ENCODE results near the gene PDE4B. TPM values are rescaled to one million over a fixed set of nuclear protein-coding genes. Genes with fewer than 3 reads are reported as not detected.

Gene PDE4B
- total RNA-seq, 1 experiment from 2014 or later, result 3.3 TPM

DNA sequence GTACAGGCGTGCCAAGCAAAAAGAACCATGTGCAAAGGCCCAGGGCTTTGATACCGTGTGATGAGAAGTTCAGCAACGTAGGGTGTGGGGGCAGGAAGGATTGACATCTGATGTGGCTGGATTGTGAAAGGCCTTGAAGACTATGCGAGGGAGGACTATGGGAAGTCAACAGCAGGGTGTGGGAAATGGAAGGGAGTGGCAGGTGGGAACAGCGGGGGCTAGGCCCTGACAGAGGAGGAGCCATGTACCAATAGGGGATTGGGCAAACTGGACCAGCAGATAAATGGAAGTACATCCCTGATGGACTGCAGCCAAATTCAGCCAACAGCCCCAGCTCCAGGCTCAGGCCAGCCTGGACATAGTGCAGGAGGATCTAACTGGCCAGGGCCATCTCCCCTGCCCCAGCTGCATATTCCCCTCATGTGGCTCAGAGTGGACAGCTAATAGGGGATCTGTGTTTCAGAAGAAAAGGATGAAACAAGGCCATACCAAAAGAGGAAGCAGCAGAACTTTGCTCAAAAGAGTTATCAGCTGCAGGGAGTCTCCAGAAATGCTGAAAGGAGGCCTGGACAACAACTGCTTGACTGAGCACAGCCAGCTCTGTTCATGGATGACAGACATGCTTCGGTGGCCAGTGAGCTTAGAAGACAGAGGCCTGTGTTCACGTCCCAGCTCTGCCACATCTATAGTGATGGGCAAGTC lies 601.0 kb downstream of the PDE4B start:
- Mint-ChIP-seq H3K27ac (ENCODE audit: low read depth, unreplicated experiment) (no peak overlapping the region), H3K9me3 (ENCODE audit: unreplicated experiment) (peaks cover 9% of the 10 kb centered on the region), H3K4me1 (ENCODE audit: insufficient read depth, unreplicated experiment) (no peaks in the 10 kb centered on the region), H3K4me3 (ENCODE audit: unreplicated experiment) (no peak overlapping the region), H3K27me3 (ENCODE audit: insufficient read depth, unreplicated experiment) (no peaks in the 10 kb centered on the region), H3K36me3 (ENCODE audit: insufficient read depth, unreplicated experiment) (no peaks in the 10 kb centered on the region)
- BruUV-seq (replicated peaks), result no TSS peak
- no peak for DNase-seq (ENCODE audit: unreplicated experiment)
- ChIA-PET POLR2A (no interaction called here), CTCF (interaction anchor here (0.6 kb wide), 1 partner anchor 90 kb away, joined by 3 read pairs; no protein-coding TSS in a partner anchor)
- intact Hi-C loops (cut with micrococcal nuclease), result no loop called here
- TF ChIP-seq, protein P1, sequence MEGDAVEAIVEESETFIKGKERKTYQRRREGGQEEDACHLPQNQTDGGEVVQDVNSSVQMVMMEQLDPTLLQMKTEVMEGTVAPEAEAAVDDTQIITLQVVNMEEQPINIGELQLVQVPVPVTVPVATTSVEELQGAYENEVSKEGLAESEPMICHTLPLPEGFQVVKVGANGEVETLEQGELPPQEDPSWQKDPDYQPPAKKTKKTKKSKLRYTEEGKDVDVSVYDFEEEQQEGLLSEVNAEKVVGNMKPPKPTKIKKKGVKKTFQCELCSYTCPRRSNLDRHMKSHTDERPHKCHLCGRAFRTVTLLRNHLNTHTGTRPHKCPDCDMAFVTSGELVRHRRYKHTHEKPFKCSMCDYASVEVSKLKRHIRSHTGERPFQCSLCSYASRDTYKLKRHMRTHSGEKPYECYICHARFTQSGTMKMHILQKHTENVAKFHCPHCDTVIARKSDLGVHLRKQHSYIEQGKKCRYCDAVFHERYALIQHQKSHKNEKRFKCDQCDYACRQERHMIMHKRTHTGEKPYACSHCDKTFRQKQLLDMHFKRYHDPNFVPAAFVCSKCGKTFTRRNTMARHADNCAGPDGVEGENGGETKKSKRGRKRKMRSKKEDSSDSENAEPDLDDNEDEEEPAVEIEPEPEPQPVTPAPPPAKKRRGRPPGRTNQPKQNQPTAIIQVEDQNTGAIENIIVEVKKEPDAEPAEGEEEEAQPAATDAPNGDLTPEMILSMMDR (IDR thresholded peaks at IDR 0.05; ENCODE audit: unreplicated experiment), result no peak

DNA sequence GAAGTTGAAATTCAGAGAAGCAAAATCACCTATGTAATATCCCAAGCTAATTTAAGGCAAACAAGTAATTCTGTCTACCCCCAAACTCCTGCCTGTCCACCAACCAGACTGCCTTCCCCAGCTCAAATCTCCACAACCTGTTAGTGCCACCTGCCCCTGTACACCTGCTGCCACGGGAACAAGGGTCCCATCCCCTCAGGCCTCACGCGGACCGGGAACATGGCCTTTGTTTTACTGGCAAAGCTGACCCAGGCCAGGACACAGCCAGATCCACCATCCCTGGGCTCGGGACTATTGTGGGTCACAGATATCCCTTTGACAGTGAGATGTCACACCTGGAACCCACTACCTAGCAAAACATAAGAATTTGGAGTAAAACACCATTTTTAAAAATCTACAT lies 601.9 kb downstream of the PDE4B start:
- Mint-ChIP-seq H3K36me3 (ENCODE audit: insufficient read depth, unreplicated experiment) (no peaks in the 10 kb centered on the region), H3K4me1 (ENCODE audit: insufficient read depth, unreplicated experiment) (no peaks in the 10 kb centered on the region), H3K4me3 (ENCODE audit: unreplicated experiment) (no peak overlapping the region), H3K9me3 (ENCODE audit: unreplicated experiment) (peaks cover 5% of the 10 kb centered on the region), H3K27ac (ENCODE audit: low read depth, unreplicated experiment) (no peak overlapping the region), H3K27me3 (ENCODE audit: insufficient read depth, unreplicated experiment) (no peaks in the 10 kb centered on the region)
- ChIA-PET CTCF (interaction anchor here (0.6 to 2.4 kb wide), 3 partner anchors 43 to 152 kb away, joined by 3 to 12 read pairs (median 6); no protein-coding TSS in a partner anchor), POLR2A (no interaction called here)
- no peak for DNase-seq (ENCODE audit: unreplicated experiment)
- intact Hi-C loops (cut with micrococcal nuclease), result no loop called here
- BruUV-seq (replicated peaks), result no TSS peak
- TF ChIP-seq, protein P1 (IDR thresholded peaks at IDR 0.05; ENCODE audit: unreplicated experiment), result no peak

DNA sequence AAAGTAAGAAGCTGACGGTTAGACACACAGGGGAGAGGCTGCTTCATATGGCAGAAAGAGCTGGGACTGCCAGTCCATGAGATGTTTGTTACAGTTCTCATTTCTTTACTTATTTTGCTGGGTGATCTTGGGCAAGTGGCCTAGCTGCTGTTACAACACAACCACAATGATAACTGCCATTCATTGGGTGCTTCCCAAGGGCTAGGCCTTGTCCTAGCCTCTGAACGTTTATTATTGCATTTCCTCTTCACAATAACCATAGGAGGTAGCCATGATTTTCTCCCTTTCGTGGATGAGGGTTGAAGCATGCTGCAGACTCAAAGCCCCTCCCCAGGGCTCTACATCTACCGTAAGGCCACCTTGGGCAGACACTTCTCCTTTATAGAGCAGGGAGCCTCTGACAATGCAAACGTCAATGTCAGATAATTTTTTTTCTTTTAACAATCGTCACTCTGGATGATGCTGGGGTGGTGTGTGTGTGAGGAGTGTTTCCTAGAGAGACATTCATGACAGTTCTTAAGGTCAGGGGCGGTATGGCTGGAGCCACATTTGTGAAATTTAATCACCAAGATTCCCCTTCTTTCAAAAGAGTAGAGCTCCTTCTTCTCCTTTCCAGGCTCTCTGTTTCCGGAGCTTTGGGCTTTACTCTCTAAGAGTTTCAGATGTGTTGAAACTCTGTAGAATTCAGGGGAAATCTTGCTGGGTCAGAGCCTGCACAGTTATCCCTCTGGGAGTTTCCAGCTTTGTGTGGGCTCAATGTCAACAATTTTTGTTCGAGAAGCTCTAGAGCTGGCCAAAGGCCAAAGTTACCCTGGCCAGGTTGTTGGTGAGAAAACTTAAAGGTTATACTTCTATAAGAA lies 602.7 kb downstream of the PDE4B start:
- no peaks in the 10 kb centered on the region for H3K9me3 Mint-ChIP-seq (ENCODE audit: unreplicated experiment)
- no peaks in the 10 kb centered on the region for H3K36me3 Mint-ChIP-seq (ENCODE audit: insufficient read depth, unreplicated experiment)
- intact Hi-C loops (cut with micrococcal nuclease), result no loop called here
- peak overlapping the region; percentile 61 for H3K27ac Mint-ChIP-seq (ENCODE audit: low read depth, unreplicated experiment)
- TF ChIP-seq, protein P1 (IDR thresholded peaks at IDR 0.05; ENCODE audit: unreplicated experiment), result no peak
- BruUV-seq (replicated peaks), result no TSS peak
- H3K4me1 Mint-ChIP-seq (ENCODE audit: insufficient read depth, unreplicated experiment), result peaks cover 7% of the 10 kb centered on the region
- peak; percentile 57 for DNase-seq (ENCODE audit: unreplicated experiment)
- H3K4me3 Mint-ChIP-seq (ENCODE audit: unreplicated experiment), result no peak overlapping the region
- CTCF ChIA-PET, result interaction anchor here (0.5 to 2.4 kb wide), 8 partner anchors 8 to 333 kb away, joined by 3 to 12 read pairs (median 5); no protein-coding TSS in a partner anchor
- no peaks in the 10 kb centered on the region for H3K27me3 Mint-ChIP-seq (ENCODE audit: insufficient read depth, unreplicated experiment)
- POLR2A ChIA-PET, result interaction anchor here (1.5 kb wide), 1 partner anchor 63 kb away, joined by 4 read pairs; no protein-coding TSS in a partner anchor

Measured in MCF 10A (cell line).